GM12878 (cell line): ENCODE measurements around the gene FGF11. TPM values are rescaled to one million over a fixed set of nuclear protein-coding genes. Genes with fewer than 3 reads are reported as not detected.

Experiments
- ATAC-seq: fragments of 200-7000 bp; cut with Tn5 transposase; 3 replicates; pipeline ENCODE4 v1.9.1; 2020; ENCODE audit warnings: mild to moderate bottlenecking, moderate library complexity
- BruUV-seq: library from RNA; stranded (reverse); fragments of 400-500 nt; replicated peaks from 2 replicates; lab custom pipeline; 2021; lab: Mats Ljungman, UMichigan
- CTCF ChIA-PET: fragments of 300-600 bp; sonication (Branson Sonifier 250); formaldehyde crosslinking; extraction: SDS; loops from one replicate; lab custom pipeline; 2021; ENCODE audit warnings: inconsistent platforms; lab: Yijun Ruan, JAX
- POLR2A ChIA-PET: fragments of 350-600 bp; formaldehyde crosslinking; extraction: SDS; loops from one replicate; lab custom pipeline; 2021; ENCODE audit warnings: inconsistent platforms; lab: Charles Lee
- RAD21 ChIA-PET: fragments of 300-600 bp; sonication (Branson Sonifier 250); formaldehyde crosslinking; loops from one replicate; lab custom pipeline; 2023; ENCODE audit warnings: antibody characterized with exemption; ENCODE audit not compliant: unreplicated experiment; lab: Charles Lee
- SMC1A ChIA-PET: fragments of 300-600 bp; sonication (Branson Sonifier 250); formaldehyde crosslinking; loops from one replicate; lab custom pipeline; 2023; ENCODE audit not compliant: unreplicated experiment, uncharacterized antibody; lab: Charles Lee
- DNase-seq: peaks from one replicate; pipeline ENCODE4 v3.0.0-alpha.2; 2011; ENCODE audit warnings: low read depth, low spot score
- FAIRE-seq: peaks from 3 replicates; lab custom pipeline; 2011; peaks lifted over from hg19 to GRCh38; lab: Jason Lieb, UNC
- H2AFZ ChIP-seq: 2 replicates; pipeline ENCODE4 v1.6.0; 2011; ENCODE audit warnings: low read depth, low read length, control low read depth; ENCODE audit not compliant: control insufficient read depth
- H3K27ac ChIP-seq: 2 replicates; pipeline ENCODE4 v1.5.1; 2011; ENCODE audit warnings: control low read depth; ENCODE audit not compliant: control insufficient read depth, insufficient read depth
- H3K27me3 ChIP-seq, 2 experiments: replicated peaks in 1 of 2; 2 replicates each; pipeline versions ENCODE4 v1.6.0 to v1.6.1; 2011; ENCODE audit warnings: low read length in 1 of 2; ENCODE audit not compliant: control insufficient read depth in 2 of 2, insufficient read depth in 2 of 2
- H3K36me3 ChIP-seq, 2 experiments: 2 replicates each; pipeline ENCODE4 v1.5.1; 2011; ENCODE audit warnings: low read length in 1 of 2; ENCODE audit not compliant: control insufficient read depth in 2 of 2, insufficient read depth in 2 of 2
- H3K4me1 ChIP-seq: 2 replicates; pipeline ENCODE4 v1.6.1; 2011; ENCODE audit warnings: mild to moderate bottlenecking, low read length, moderate library complexity, mixed read lengths; ENCODE audit not compliant: control insufficient read depth, insufficient read depth
- H3K4me2 ChIP-seq: 2 replicates; pipeline ENCODE4 v1.6.0; 2011; ENCODE audit warnings: control low read depth; ENCODE audit not compliant: control insufficient read depth, insufficient read depth
- H3K4me3 ChIP-seq: fragments of 200-600 bp; sonication (generic); 2 replicates; pipeline ENCODE4 v1.5.1; 2016
- H3K79me2 ChIP-seq: 2 replicates; pipeline ENCODE4 v1.6.0; 2011; ENCODE audit warnings: low read length; ENCODE audit not compliant: control insufficient read depth, insufficient read depth
- H3K9ac ChIP-seq: 2 replicates; pipeline ENCODE4 v1.8.0; 2011; ENCODE audit warnings: low read length, control low read depth, mixed read lengths; ENCODE audit not compliant: control insufficient read depth, insufficient read depth
- H3K9me3 ChIP-seq: replicated peaks from 3 replicates; pipeline ENCODE4 v1.5.1; 2011; ENCODE audit warnings: mild to moderate bottlenecking, low read length; ENCODE audit not compliant: control insufficient read depth, insufficient read depth
- H4K20me1 ChIP-seq: 2 replicates; pipeline ENCODE4 v1.6.0; 2011; ENCODE audit not compliant: control insufficient read depth, insufficient read depth
- ATF7 ChIP-seq: fragments of 450-650 bp; IDR thresholded peaks from 2 replicates; pipeline ENCODE4 v1.6.1; 2016; ENCODE audit warnings: low read depth, mild to moderate bottlenecking
- CHD2 ChIP-seq: IDR thresholded peaks from 2 replicates; pipeline ENCODE4 v1.6.1; 2011; ENCODE audit warnings: low read depth, low read length, improper control_type of control experiment, borderline replicate concordance
- FOS ChIP-seq: IDR thresholded peaks from 3 replicates; pipeline ENCODE4 v1.6.1; 2011; ENCODE audit warnings: borderline replicate concordance; ENCODE audit not compliant: insufficient read length; ENCODE audit errors: extremely low read depth
- KLF5 ChIP-seq: fragments of 450-650 bp; IDR thresholded peaks from 2 replicates; pipeline ENCODE4 v1.6.1; 2014; ENCODE audit warnings: mild to moderate bottlenecking; ENCODE audit not compliant: partially characterized antibody
- MEF2B ChIP-seq: fragments of 450-650 bp; IDR thresholded peaks from 2 replicates; pipeline ENCODE4 v1.6.1; 2018; ENCODE audit warnings: mild to moderate bottlenecking, moderate library complexity; ENCODE audit not compliant: partially characterized antibody, poor library complexity, severe bottlenecking
- MYC ChIP-seq: IDR thresholded peaks from 2 replicates; pipeline ENCODE4 v1.6.1; 2011; ENCODE audit warnings: mild to moderate bottlenecking, low read length, moderate library complexity, inconsistent platforms; ENCODE audit not compliant: insufficient read depth, insufficient replicate concordance, insufficient read length, severe bottlenecking
- NFXL1 ChIP-seq: fragments of 450-650 bp; IDR thresholded peaks from 2 replicates; pipeline ENCODE4 v1.6.1; 2017; ENCODE audit warnings: antibody characterized with exemption, mild to moderate bottlenecking, borderline replicate concordance
- TCF12 ChIP-seq: IDR thresholded peaks from 2 replicates; pipeline ENCODE4 v1.6.1; 2011; ENCODE audit warnings: low read depth, mild to moderate bottlenecking, low read length
- WRNIP1 ChIP-seq: IDR thresholded peaks from 2 replicates; pipeline ENCODE4 v1.6.1; 2011; ENCODE audit warnings: low read depth, low read length, improper control_type of control experiment, borderline replicate concordance
- ZNF207 ChIP-seq: fragments of 450-650 bp; IDR thresholded peaks from 2 replicates; pipeline ENCODE4 v1.6.1; 2014; ENCODE audit warnings: antibody characterized with exemption, mild to moderate bottlenecking, borderline replicate concordance
- ZNF274 ChIP-seq: IDR thresholded peaks from one replicate; pipeline ENCODE4 v1.8.0; 2011; ENCODE audit not compliant: insufficient read length, insufficient read depth
- ZNF384 ChIP-seq: IDR thresholded peaks from 2 replicates; pipeline ENCODE4 v1.6.1; 2012; ENCODE audit warnings: low read depth, mild to moderate bottlenecking, low read length, improper control_type of control experiment, borderline replicate concordance
- WGBS: methylation state at CpG from one replicate; pipeline ENCODE4 v1.1.6; 2016; ENCODE audit warnings: low lambda C conversion rate; ENCODE audit not compliant: insufficient replicate concordance, insufficient coverage; ENCODE audit errors: missing lambda C conversion rate; 5-methylcytosine and 5-hydroxymethylcytosine counted together
- in situ Hi-C: fragments of 300-500 bp; cut with MboI; formaldehyde crosslinking; loops from 9 replicates; pipeline ENCODE4 v1.14.3; 2018; ENCODE audit warnings: mixed read lengths
- intact Hi-C: fragments of 100-400 bp; cut with micrococcal nuclease; formaldehyde crosslinking; loops from one replicate; pipeline ENCODE4 v1.14.2; 2022; ENCODE audit not compliant: unreplicated experiment
- polyA plus RNA-seq, 11 experiments: library from polyadenylated mRNA; depleted of rRNA in 4 of 11; unstranded in 6 of 11; stranded (reverse) in 5 of 11; fragments of >200 nt; fragmentation: Nextera tagmentation in 4 of 11; fragmentation: Illumina TruSeq in 1 of 11; extraction: Ambion mirVana in 4 of 11; extraction: Trizol in 1 of 11; gene quantifications; 1 replicate in 1 of 11; 2 replicates in 10 of 11; pipeline versions ENCODE4 v1.2.1 to v1.2.3, GENCODE V29; 2011 to 2016; ENCODE audit warnings: inconsistent platforms in 2 of 11, missing spikeins in 2 of 11, low read depth in 1 of 11
- total RNA-seq, 4 experiments: library from RNA; depleted of rRNA in 3 of 4; stranded (reverse); fragments of >200 nt in 3 of 4; fragmentation: Illumina TruSeq in 1 of 4; extraction: Trizol in 1 of 4; gene quantifications; 2 replicates each; pipeline versions ENCODE4 v1.2.1 to v1.2.3, GENCODE V29; 2013 to 2021
- TF ChIP-seq, protein P1 (sequence below): fragments of 450-650 bp; IDR thresholded peaks from 2 replicates; pipeline ENCODE4 v1.6.1; 2014; ENCODE audit warnings: mild to moderate bottlenecking
- TF ChIP-seq, protein P2 (sequence below): IDR thresholded peaks from 2 replicates; pipeline ENCODE4 v1.6.1; 2012; ENCODE audit warnings: improper control_type of control experiment, low read depth, low read length; ENCODE audit not compliant: insufficient replicate concordance
- TF ChIP-seq, protein P3 (sequence below): IDR thresholded peaks from 2 replicates; pipeline ENCODE4 v1.6.1; 2011; ENCODE audit warnings: low read depth, mild to moderate bottlenecking, low read length, moderate library complexity, borderline replicate concordance; ENCODE audit errors: extremely low read depth
- TF ChIP-seq, protein P4 (sequence below): IDR thresholded peaks from 2 replicates; pipeline ENCODE4 v1.6.1; 2012; ENCODE audit warnings: low read depth, low read length, improper control_type of control experiment

Gene FGF11
- total and polyA plus RNA-seq, 10 of the 15 experiments (the other 5 are each of a cell fraction or from before 2014, with no cell fraction given): 0.69 to 21.1 (median 2.6) TPM

DNA sequence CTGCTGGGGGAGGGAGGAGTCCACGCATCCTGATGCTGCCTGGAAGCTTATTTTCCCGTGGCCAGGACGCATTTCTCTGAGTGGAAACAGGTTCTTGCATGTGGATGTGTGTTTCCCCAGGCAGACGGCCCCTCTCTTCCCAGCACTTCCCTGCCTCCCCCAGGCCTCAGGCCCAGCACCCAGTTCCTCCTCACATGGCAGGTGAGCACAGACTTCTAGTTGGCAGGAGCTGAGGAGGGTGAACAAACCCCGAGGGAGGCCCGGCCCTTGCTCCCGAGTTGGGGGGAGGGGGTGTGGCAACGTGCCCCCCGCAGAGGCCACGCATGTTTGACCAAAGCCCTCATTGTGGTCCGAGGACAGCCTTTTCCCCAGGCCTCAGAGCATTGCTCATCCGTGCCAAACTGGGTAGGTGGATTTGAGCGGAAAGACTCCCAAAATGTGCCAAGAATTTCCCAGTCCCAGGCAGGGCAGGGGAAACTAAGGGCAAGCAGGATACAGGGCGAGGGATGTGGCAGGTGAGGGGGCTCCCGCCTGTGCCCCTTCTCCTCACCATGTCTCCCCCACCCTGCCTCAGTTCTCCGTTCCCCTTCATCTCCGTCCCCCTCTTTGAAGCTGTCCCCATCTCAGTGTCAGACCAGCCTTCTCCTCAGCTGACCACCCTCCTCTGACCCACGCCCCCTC is 20.7 kb upstream of the FGF11 start:
- Histone ChIP-seq H3K27me3 (no peaks in the 10 kb centered on the region; a peak in 1 of 4 replicates), H3K79me2 (no peaks in the 10 kb centered on the region), H4K20me1 (no peaks in the 10 kb centered on the region), H3K9ac (no peak overlapping the region), H3K27ac (no peak overlapping the region), H3K36me3 (no peaks in the 10 kb centered on the region), H3K4me1 (no peaks in the 10 kb centered on the region), H2AFZ (no peak overlapping the region), H3K4me2 (no peak overlapping the region), H3K9me3 (no peaks in the 10 kb centered on the region), H3K4me3 (no peak overlapping the region)
- intact Hi-C loops (no loop called here), in situ Hi-C loops (no loop called here)
- 19% methylated on average over 15 of the region's 18 CpGs for WGBS
- no peak for DNase-seq
- FAIRE-seq: no peak
- RAD21 ChIA-PET: no interaction called here
- no peak for ATAC-seq
- CTCF ChIA-PET: interaction anchor here (0.6 kb wide), 1 partner anchor 141 kb away, joined by 3 read pairs; no protein-coding TSS in a partner anchor
- SMC1A ChIA-PET: no interaction called here
- POLR2A ChIA-PET: interaction anchor here (1.2 kb wide), 1 partner anchor 10 kb away, joined by 3 read pairs; no protein-coding TSS in a partner anchor
- no TSS peak for BruUV-seq
- TF ChIP-seq MYC (no peak), NFXL1 (no peak), CHD2 (no peak), ZNF207 (no peak), TCF12 (no peak), ATF7 (no peak), FOS (no peak), MEF2B (no peak), WRNIP1 (no peak), ZNF274 (no peak), KLF5 (no peak), ZNF384 (no peak)
- TF ChIP-seq, protein P1, sequence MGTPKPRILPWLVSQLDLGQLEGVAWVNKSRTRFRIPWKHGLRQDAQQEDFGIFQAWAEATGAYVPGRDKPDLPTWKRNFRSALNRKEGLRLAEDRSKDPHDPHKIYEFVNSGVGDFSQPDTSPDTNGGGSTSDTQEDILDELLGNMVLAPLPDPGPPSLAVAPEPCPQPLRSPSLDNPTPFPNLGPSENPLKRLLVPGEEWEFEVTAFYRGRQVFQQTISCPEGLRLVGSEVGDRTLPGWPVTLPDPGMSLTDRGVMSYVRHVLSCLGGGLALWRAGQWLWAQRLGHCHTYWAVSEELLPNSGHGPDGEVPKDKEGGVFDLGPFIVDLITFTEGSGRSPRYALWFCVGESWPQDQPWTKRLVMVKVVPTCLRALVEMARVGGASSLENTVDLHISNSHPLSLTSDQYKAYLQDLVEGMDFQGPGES: no peak
- TF ChIP-seq, protein P2, sequence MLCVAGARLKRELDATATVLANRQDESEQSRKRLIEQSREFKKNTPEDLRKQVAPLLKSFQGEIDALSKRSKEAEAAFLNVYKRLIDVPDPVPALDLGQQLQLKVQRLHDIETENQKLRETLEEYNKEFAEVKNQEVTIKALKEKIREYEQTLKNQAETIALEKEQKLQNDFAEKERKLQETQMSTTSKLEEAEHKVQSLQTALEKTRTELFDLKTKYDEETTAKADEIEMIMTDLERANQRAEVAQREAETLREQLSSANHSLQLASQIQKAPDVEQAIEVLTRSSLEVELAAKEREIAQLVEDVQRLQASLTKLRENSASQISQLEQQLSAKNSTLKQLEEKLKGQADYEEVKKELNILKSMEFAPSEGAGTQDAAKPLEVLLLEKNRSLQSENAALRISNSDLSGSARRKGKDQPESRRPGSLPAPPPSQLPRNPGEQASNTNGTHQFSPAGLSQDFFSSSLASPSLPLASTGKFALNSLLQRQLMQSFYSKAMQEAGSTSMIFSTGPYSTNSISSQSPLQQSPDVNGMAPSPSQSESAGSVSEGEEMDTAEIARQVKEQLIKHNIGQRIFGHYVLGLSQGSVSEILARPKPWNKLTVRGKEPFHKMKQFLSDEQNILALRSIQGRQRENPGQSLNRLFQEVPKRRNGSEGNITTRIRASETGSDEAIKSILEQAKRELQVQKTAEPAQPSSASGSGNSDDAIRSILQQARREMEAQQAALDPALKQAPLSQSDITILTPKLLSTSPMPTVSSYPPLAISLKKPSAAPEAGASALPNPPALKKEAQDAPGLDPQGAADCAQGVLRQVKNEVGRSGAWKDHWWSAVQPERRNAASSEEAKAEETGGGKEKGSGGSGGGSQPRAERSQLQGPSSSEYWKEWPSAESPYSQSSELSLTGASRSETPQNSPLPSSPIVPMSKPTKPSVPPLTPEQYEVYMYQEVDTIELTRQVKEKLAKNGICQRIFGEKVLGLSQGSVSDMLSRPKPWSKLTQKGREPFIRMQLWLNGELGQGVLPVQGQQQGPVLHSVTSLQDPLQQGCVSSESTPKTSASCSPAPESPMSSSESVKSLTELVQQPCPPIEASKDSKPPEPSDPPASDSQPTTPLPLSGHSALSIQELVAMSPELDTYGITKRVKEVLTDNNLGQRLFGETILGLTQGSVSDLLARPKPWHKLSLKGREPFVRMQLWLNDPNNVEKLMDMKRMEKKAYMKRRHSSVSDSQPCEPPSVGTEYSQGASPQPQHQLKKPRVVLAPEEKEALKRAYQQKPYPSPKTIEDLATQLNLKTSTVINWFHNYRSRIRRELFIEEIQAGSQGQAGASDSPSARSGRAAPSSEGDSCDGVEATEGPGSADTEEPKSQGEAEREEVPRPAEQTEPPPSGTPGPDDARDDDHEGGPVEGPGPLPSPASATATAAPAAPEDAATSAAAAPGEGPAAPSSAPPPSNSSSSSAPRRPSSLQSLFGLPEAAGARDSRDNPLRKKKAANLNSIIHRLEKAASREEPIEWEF: no peak
- TF ChIP-seq, protein P3, sequence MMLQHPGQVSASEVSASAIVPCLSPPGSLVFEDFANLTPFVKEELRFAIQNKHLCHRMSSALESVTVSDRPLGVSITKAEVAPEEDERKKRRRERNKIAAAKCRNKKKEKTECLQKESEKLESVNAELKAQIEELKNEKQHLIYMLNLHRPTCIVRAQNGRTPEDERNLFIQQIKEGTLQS: no peak
- TF ChIP-seq, protein P4, sequence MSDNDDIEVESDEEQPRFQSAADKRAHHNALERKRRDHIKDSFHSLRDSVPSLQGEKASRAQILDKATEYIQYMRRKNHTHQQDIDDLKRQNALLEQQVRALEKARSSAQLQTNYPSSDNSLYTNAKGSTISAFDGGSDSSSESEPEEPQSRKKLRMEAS: no peak
